CD4-positive, alpha-beta T cell treated with Interferon alpha-2 for 1 hour (primary cell): ENCODE results near the gene FN1.
"Not testable (repeated sequence)": the region's sequence is repeated elsewhere in the genome, so short reads cannot be mapped to it uniquely, and the experiment has no call there.

ENCODE experiments used
- DNase-seq, 2 donors: peaks; one replicate each; pipeline ENCODE4 v3.0.0-alpha.2; 2020 to 2022

The FN1 gene

GRCh38 chr2:215364157-215365155 is 71.4 kb downstream of the FN1 start:
- DNase-seq = no peak

- DNase-seq = no peak
These were observed 72.3 kb downstream of the FN1 start for GRCh38 chr2:215363461-215364156.

GRCh38 chr2:215363039-215363438 is 72.8 kb downstream of the FN1 start:
- DNase-seq = no peak

GRCh38 chr2:215362562-215362904 is 73.3 kb downstream of the FN1 start:
- no peak for DNase-seq

- no peak for DNase-seq
These were observed 73.8 kb downstream of the FN1 start for GRCh38 chr2:215361876-215362561.

- no peak for DNase-seq
These were observed 74.5 kb downstream of the FN1 start for GRCh38 chr2:215361211-215361875.

GRCh38 chr2:215360596-215360995 is 75.3 kb downstream of the FN1 start:
- no peak for DNase-seq

GRCh38 chr2:215360059-215360458 is 75.8 kb downstream of the FN1 start:
- DNase-seq = not testable (repeated sequence)

- no peak for DNase-seq
These were observed 76.3 kb downstream of the FN1 start for GRCh38 chr2:215359576-215359922.

- DNase-seq = no peak
These were observed 76.8 kb downstream of the FN1 start for GRCh38 chr2:215358891-215359575.

GRCh38 chr2:215358312-215358845 is 77.5 kb downstream of the FN1 start:
- DNase-seq = no peak

GRCh38 chr2:215357660-215358059 is 78.2 kb downstream of the FN1 start:
- no peak for DNase-seq

GRCh38 chr2:215356948-215357461 is 78.9 kb downstream of the FN1 start:
- no peak for DNase-seq

GRCh38 chr2:215356334-215356947 is 79.4 kb downstream of the FN1 start:
- no peak for DNase-seq

GRCh38 chr2:215355801-215356200 is 80.1 kb downstream of the FN1 start:
- DNase-seq = no peak

GRCh38 chr2:215354771-215355695 is 80.8 kb downstream of the FN1 start:
- no peak for DNase-seq

GRCh38 chr2:215352602-215353001 is 83.3 kb downstream of the FN1 start:
- DNase-seq = no peak

- no peak for DNase-seq
These were observed 88.0 kb downstream of the FN1 start for GRCh38 chr2:215347878-215348277.

- DNase-seq = no peak
These were observed 96.8 kb downstream of the FN1 start for GRCh38 chr2:215338883-215339679.
